Endodermal cell (in vitro differentiated cells): Measurements from ENCODE around the gene CD81. TPM values are rescaled to one million over a fixed set of nuclear protein-coding genes. Genes with fewer than 3 reads are reported as not detected.

ENCODE experiments used
- DNase-seq: peaks from one replicate; pipeline ENCODE4 v3.0.0-alpha.2; 2017
- H3K27ac ChIP-seq: 2 replicates; pipeline ENCODE4 v1.5.1; 2013; ENCODE audit warnings: mild to moderate bottlenecking, low read depth, low read length, moderate library complexity
- H3K27me3 ChIP-seq: 2 replicates; pipeline ENCODE4 v1.6.1; 2013; ENCODE audit warnings: mild to moderate bottlenecking, low read length, moderate library complexity; ENCODE audit not compliant: insufficient read depth, control insufficient read depth, poor library complexity, severe bottlenecking
- H3K36me3 ChIP-seq: 2 replicates; pipeline ENCODE4 v1.7.0; 2013; ENCODE audit warnings: mild to moderate bottlenecking, low read length, moderate library complexity; ENCODE audit not compliant: control insufficient read depth, insufficient read depth
- H3K4me1 ChIP-seq: one replicate; pipeline ENCODE4 v1.7.0; 2013; ENCODE audit warnings: low read length; ENCODE audit not compliant: control insufficient read depth, insufficient read depth
- H3K4me3 ChIP-seq: 2 replicates; pipeline ENCODE4 v1.5.1; 2013; ENCODE audit warnings: mild to moderate bottlenecking, low read length, moderate library complexity
- H3K9ac ChIP-seq: 2 replicates; pipeline ENCODE4 v1.6.1; 2013; ENCODE audit warnings: mild to moderate bottlenecking, low read length, moderate library complexity; ENCODE audit not compliant: poor library complexity, severe bottlenecking; ENCODE audit errors: extremely low read depth
- H3K9me3 ChIP-seq: 2 replicates; pipeline ENCODE4 v1.6.1; 2013; ENCODE audit warnings: mild to moderate bottlenecking, low read length, moderate library complexity; ENCODE audit not compliant: control insufficient read depth
- H3K27ac Mint-ChIP-seq: 2 replicates; pipeline ENCODE4 v1.8.0; 2020; ENCODE audit warnings: mixed read lengths
- H3K27me3 Mint-ChIP-seq: 2 replicates; pipeline ENCODE4 v1.8.0; 2021; ENCODE audit warnings: mild to moderate bottlenecking, mixed read lengths; ENCODE audit not compliant: insufficient read depth
- H3K36me3 Mint-ChIP-seq: 2 replicates; pipeline ENCODE4 v1.8.0; 2020; ENCODE audit warnings: low read depth, mixed read lengths
- H3K4me1 Mint-ChIP-seq: 2 replicates; pipeline ENCODE4 v1.8.0; 2020; ENCODE audit warnings: mixed read lengths
- H3K4me3 Mint-ChIP-seq: 2 replicates; pipeline ENCODE4 v1.8.0; 2020; ENCODE audit warnings: mild to moderate bottlenecking, moderate library complexity, mixed read lengths
- H3K9me3 Mint-ChIP-seq: 2 replicates; pipeline ENCODE4 v1.8.0; 2020; ENCODE audit warnings: mild to moderate bottlenecking, mixed read lengths
- WGBS, 2 experiments: methylation state at CpG; one replicate each; pipeline versions ENCODE4 v1.1.5 to v1.1.7; 2013; ENCODE audit warnings: missing lambda C conversion rate in 2 of 2, mixed read lengths in 1 of 2; ENCODE audit not compliant: insufficient coverage in 1 of 2, insufficient read length in 1 of 2; 5-methylcytosine and 5-hydroxymethylcytosine counted together
- total RNA-seq, 2 donors: library from RNA; stranded (reverse); fragmentation: NEBNext Ultra II Directional in 1 of 2; extraction: Animal tissue kit (Norgen Biotek cat#: 25700) in 1 of 2; gene quantifications; 2 replicates in 1 of 2; 3 replicates in 1 of 2; pipeline ENCODE4 v1.2.1, GENCODE V29; 2021
- TF ChIP-seq, protein P1 (sequence below): fragments of 200-600 bp; sonication (generic); conservative IDR thresholded peaks from 2 replicates; pipeline ENCODE4 v1.5.0; 2021; ENCODE audit warnings: antibody characterized with exemption, mild to moderate bottlenecking

Gene CD81
- total RNA-seq, 2 donors from 2014 or later: 275 to 331 TPM

DNA sequence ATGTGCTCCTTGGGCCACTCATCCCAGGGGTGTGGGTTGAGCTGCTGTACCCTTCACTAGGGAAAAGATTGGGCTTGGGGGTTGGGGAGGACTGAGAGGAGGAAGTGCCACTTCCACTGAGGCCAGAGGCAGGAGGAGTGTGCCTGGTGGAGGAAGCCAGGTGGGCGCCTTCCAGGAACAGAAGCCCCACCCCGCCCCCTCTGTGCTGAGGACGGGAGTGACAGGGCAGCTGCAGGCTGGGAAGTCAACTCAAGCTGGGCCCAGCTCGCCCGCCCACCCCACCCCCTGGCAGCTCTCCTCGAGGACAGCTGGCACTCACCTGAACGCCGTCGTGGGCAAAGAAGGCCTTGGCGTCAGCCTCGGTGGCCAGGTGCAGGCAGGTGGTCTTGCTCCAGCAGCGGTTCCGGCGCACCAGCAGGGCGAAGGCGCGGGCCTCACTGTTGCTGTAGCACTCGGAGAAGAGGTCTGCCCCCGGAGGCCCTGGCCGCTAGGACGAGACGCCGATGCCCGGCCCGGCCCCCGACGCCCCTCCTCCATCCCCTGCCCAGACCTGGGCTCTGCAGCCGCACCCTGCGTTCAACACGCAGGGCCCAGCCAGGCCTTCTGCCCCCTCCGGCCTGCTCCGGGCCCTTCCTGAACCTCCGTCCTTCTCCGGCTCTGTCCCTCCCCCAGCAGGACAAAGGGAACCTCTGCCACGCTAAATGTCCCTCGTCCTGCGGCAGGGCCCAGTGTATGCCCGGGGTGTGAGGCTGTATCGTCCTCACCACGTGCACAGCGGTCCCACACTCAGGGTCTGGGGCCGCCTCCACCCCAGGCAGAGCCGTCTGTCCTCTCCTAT lies 36.9 kb downstream of the CD81 start:
- TF ChIP-seq, protein P1, sequence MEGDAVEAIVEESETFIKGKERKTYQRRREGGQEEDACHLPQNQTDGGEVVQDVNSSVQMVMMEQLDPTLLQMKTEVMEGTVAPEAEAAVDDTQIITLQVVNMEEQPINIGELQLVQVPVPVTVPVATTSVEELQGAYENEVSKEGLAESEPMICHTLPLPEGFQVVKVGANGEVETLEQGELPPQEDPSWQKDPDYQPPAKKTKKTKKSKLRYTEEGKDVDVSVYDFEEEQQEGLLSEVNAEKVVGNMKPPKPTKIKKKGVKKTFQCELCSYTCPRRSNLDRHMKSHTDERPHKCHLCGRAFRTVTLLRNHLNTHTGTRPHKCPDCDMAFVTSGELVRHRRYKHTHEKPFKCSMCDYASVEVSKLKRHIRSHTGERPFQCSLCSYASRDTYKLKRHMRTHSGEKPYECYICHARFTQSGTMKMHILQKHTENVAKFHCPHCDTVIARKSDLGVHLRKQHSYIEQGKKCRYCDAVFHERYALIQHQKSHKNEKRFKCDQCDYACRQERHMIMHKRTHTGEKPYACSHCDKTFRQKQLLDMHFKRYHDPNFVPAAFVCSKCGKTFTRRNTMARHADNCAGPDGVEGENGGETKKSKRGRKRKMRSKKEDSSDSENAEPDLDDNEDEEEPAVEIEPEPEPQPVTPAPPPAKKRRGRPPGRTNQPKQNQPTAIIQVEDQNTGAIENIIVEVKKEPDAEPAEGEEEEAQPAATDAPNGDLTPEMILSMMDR: no peak
- DNase-seq: no peak
- 91 to 94% methylated on average over 18 to 43 of the region's 43 CpGs for WGBS, 2 experiments
- Histone ChIP-seq H3K36me3 (no peaks in the 10 kb centered on the region), H3K9me3 (no peaks in the 10 kb centered on the region), H3K4me1 (no peaks in the 10 kb centered on the region), H3K4me3 (no peak overlapping the region), H3K27ac (no peak overlapping the region), H3K9ac (no peak overlapping the region), H3K27me3 (no peaks in the 10 kb centered on the region)
- peaks cover 3% of the 10 kb centered on the region for H3K27me3 Mint-ChIP-seq
- H3K9me3 Mint-ChIP-seq: no peaks in the 10 kb centered on the region
- H3K4me3 Mint-ChIP-seq: no peak overlapping the region
- no peaks in the 10 kb centered on the region for H3K4me1 Mint-ChIP-seq
- H3K36me3 Mint-ChIP-seq: no peaks in the 10 kb centered on the region
- no peak overlapping the region for H3K27ac Mint-ChIP-seq

DNA sequence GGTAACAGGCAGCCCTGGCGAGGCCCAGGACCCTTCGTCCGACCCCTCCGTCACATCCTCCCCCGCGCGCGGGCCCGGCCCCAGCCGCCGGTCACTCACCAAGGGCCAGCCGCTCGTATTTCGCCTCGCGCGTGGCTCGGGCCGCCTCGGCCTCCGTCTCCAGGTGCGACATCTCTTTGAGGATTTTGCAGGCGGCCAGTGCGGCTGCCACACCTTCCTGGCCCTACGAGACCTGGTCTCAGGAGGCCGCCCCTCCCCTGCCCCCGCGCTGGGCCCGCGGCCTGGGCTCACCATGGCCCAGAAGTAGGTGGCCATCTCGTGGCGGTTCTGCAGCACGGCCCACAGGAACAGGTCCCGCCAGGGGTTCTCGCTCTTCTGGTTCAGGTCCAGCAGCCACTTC lies 37.5 kb downstream of the CD81 start:
- no peaks in the 10 kb centered on the region for H3K9me3 Mint-ChIP-seq
- no peaks in the 10 kb centered on the region for H3K4me1 ChIP-seq
- DNase-seq: no peak
- H3K36me3 ChIP-seq: no peaks in the 10 kb centered on the region
- H3K9ac ChIP-seq: no peak overlapping the region
- no peak overlapping the region for H3K27ac Mint-ChIP-seq
- H3K9me3 ChIP-seq: no peaks in the 10 kb centered on the region
- H3K27me3 ChIP-seq: no peaks in the 10 kb centered on the region
- H3K27me3 Mint-ChIP-seq: peaks cover 3% of the 10 kb centered on the region
- H3K27ac ChIP-seq: no peak overlapping the region
- no peaks in the 10 kb centered on the region for H3K4me1 Mint-ChIP-seq
- no peak overlapping the region for H3K4me3 ChIP-seq
- H3K4me3 Mint-ChIP-seq: no peak overlapping the region
- WGBS, 2 experiments: 87 to 90% methylated on average over 25 to 35 of the region's 35 CpGs
- no peaks in the 10 kb centered on the region for H3K36me3 Mint-ChIP-seq
- TF ChIP-seq, protein P1: no peak

DNA sequence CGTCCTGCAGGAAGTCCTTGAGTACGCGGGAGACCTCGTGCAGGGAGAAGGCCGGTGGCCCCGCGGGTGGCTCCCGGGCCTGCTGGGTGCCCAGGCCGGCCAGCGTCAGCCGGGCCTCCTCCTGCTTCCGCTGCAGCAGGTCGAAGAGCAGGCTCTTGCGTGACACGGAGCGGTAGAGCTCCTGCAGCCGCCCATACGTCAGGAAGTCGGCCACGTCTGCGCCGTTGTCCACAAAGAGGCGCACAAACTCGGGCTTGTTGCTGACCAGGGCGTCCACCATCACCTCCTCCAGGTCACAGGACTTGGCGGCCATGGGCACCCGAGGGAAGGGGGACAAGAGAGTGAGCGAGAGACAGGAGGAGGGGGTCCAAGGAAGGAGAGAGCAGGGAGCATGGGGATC lies 38.1 kb downstream of the CD81 start:
- Mint-ChIP-seq H3K27ac (no peak overlapping the region), H3K27me3 (peaks cover 3% of the 10 kb centered on the region), H3K4me3 (no peak overlapping the region), H3K4me1 (no peaks in the 10 kb centered on the region), H3K9me3 (no peaks in the 10 kb centered on the region), H3K36me3 (no peaks in the 10 kb centered on the region)
- TF ChIP-seq, protein P1: no peak
- DNase-seq: no peak
- Histone ChIP-seq H3K9ac (no peak overlapping the region), H3K4me1 (no peaks in the 10 kb centered on the region), H3K27me3 (no peaks in the 10 kb centered on the region), H3K4me3 (no peak overlapping the region), H3K27ac (no peak overlapping the region), H3K36me3 (no peaks in the 10 kb centered on the region), H3K9me3 (no peaks in the 10 kb centered on the region)
- 94 to 98% methylated on average over 15 to 28 of the region's 28 CpGs for WGBS, 2 experiments
